Kidney tubule cell (primary cell): Measurements from ENCODE around the gene OR6S1.
"Not testable (repeated sequence)": the region's sequence is repeated elsewhere in the genome, so short reads cannot be mapped to it uniquely, and the experiment has no call there.

Experiments used
- DNase-seq: peaks from one replicate; pipeline ENCODE4 v3.0.0-alpha.2; 2018; ENCODE audit warnings: low spot score

The OR6S1 gene

GRCh38 chr14:20610002-20610765 lies 31.3 kb downstream of the OR6S1 start:
- peak; percentile 87 for DNase-seq

GRCh38 chr14:20609215-20610001 lies 32.1 kb downstream of the OR6S1 start:
- DNase-seq, result peak; percentile 94

GRCh38 chr14:20608383-20609110 lies 32.9 kb downstream of the OR6S1 start:
- DNase-seq, result no peak

- no peak for DNase-seq
These were observed 33.9 kb downstream of the OR6S1 start for GRCh38 chr14:20607617-20608016.

- no peak for DNase-seq
These were observed 34.6 kb downstream of the OR6S1 start for GRCh38 chr14:20606902-20607242.

- DNase-seq, result peak; percentile 52
These were observed 35.1 kb downstream of the OR6S1 start for GRCh38 chr14:20606190-20606901.

- no peak for DNase-seq
These were observed 37.4 kb downstream of the OR6S1 start for GRCh38 chr14:20603813-20604690.

- no peak for DNase-seq
These were observed 38.9 kb downstream of the OR6S1 start for GRCh38 chr14:20602583-20602982.

- no peak for DNase-seq
These were observed 40.0 kb downstream of the OR6S1 start for GRCh38 chr14:20601522-20601921.

- DNase-seq, result no peak
These were observed 44.4 kb downstream of the OR6S1 start for GRCh38 chr14:20597108-20597507.

GRCh38 chr14:20595726-20596125 lies 45.8 kb downstream of the OR6S1 start:
- DNase-seq, result not testable (repeated sequence)

- DNase-seq, result no peak
These were observed 48.9 kb downstream of the OR6S1 start for GRCh38 chr14:20592574-20592973.

- no peak for DNase-seq
These were observed 50.3 kb downstream of the OR6S1 start, which contains the start of gene RNASE12 for GRCh38 chr14:20591235-20591634. Gene RNASE12 (minus strand): TSS chr14:20591376. CDS start chr14:20590723, 653 bp downstream.
